AG09319 (cell line): ENCODE data around the gene SPDEF.

Source experiments
- DNase-seq: peaks from one replicate; pipeline ENCODE4 v3.0.0-alpha.2; 2010; ENCODE audit warnings: low read depth; ENCODE audit errors: extremely low read depth
- TF ChIP-seq, protein P1 (sequence below): IDR thresholded peaks from 2 replicates; pipeline ENCODE4 v1.5.1; 2011; ENCODE audit warnings: low read depth, mild to moderate bottlenecking, inconsistent platforms, low read length, moderate library complexity

Gene SPDEF

DNA sequence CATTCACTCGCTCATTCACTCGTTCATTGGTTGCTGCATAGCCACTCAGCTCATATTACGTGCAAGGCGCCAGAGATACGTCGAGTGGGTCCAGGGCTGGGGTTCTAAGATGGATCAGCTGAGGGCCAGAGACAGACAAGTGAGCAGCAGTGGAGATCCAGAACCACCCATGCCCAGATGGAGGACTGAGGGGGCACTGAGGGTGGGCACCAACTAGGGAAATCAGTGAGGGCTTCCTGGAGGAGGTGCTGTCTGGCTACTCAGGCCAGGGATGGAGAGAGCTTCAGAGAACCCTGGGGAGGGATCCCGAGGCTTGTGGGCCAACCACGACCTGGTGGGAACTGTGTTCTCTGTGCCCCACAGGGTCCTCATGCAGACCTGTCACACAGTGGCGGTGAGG is 364 bp upstream of the SPDEF start:
- DNase-seq, result no peak
- TF ChIP-seq, protein P1, sequence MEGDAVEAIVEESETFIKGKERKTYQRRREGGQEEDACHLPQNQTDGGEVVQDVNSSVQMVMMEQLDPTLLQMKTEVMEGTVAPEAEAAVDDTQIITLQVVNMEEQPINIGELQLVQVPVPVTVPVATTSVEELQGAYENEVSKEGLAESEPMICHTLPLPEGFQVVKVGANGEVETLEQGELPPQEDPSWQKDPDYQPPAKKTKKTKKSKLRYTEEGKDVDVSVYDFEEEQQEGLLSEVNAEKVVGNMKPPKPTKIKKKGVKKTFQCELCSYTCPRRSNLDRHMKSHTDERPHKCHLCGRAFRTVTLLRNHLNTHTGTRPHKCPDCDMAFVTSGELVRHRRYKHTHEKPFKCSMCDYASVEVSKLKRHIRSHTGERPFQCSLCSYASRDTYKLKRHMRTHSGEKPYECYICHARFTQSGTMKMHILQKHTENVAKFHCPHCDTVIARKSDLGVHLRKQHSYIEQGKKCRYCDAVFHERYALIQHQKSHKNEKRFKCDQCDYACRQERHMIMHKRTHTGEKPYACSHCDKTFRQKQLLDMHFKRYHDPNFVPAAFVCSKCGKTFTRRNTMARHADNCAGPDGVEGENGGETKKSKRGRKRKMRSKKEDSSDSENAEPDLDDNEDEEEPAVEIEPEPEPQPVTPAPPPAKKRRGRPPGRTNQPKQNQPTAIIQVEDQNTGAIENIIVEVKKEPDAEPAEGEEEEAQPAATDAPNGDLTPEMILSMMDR, result no peak

DNA sequence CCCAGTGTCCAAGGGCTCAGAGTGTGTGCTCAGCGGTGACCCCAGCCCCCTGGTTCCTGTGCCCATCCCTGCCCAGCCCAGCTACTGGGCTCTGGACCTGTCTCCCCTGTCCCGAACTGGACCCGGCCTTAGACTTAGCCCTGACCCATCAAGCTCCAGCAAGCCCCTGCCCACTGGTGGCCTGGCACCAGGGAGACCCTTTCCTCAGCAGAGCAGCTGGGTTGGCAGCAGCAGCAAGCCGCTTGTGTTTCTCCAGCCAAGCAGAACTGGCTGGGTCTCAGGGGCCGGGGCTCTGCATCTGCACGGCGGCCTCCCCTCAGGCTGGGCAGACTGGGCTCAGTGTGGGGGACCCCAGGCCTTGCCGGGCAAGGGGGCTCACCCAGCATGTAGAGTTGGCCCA is 801 bp downstream of the SPDEF start:
- TF ChIP-seq, protein P1, result no peak
- DNase-seq, result no peak

DNA sequence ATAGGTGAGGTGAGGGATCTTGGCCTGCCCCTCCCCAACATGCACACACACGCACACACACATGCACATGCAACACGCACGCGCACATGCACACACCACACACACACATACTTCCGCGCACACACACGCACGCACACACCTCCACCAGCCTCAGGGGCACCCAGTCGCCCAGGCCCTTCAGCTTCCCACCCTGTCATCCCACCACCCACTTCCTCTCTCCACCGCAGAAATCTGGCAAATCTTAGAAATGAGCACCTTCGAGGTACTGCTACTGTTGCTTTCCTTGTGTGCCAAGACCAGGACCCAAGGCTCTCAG is 1.2 kb downstream of the SPDEF start:
- TF ChIP-seq, protein P1, result no peak
- no peak for DNase-seq

DNA sequence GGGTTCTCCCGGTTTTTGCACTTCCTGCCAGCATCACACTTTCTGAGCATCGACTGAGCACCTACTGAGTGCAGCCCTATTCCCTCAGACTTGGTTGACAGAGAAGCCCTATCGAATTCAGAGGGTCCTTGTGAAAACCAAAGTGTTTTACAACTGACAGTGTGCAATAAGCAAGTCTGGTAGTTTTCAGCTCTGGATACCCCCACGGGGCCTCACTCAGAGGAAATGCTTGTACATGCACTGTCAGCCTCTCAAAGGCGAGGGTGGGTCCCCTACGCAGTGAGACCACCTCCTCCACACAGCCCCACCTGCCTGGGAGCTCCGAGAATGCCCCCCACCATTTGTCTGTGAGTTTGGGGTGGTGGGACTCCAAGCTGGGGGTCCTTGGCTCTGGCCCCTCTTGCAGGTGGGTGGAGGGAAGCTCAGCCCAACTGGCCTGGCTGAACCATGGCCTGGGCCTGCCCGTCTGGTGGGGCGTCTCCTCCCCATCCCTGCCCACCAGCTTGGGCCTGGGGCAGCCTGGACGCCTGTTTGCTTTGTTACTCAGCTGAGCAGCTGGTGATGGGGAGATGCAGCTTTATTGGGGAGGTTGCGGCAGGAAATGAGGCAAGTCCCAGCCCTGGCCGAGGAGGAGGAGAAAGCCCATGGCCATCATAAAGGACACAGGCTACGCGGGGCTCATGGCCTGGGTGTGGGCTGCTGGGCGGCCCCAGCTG is 1.7 kb downstream of the SPDEF start:
- DNase-seq, result no peak
- TF ChIP-seq, protein P1, result no peak

DNA sequence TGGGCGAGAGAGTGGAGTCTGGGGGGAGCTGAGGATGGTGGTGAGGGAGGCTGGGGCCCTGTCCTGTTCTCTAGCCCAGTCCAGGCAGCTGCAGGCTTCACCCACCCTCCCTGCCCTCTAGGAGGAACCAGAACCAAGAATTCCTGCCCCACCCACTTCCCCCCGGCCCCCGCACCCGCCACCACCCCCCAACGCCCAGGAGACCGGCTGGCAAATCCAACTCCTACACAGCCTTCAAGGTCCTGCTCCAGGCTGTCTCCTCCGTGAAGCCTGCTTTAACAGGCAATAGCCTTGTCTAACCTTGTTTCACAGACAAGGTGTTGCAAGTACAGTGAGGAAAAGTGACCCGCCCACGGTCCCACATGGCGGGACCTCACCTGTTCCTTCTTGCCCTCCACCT is 2.4 kb downstream of the SPDEF start:
- TF ChIP-seq, protein P1, result no peak
- no peak for DNase-seq

DNA sequence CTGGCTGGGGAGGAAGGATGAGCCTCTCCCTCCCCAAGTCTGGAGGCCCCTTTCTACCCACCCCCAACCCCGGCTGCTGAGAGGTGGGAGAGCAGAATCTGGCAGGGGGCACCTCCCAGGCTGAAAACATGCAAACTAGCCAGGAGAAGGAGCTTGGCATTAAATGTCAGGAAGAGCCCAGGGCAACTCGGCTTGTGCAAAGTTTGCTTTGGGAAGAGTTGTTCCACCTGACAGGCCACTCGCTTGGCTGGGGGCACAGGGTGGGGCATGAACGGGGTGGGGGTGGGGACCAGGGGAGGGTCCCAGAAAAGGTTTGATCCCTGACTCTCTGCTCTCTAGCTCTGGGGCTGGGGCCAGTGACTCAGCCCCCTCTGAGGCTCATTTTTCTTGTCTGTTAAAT is 3.0 kb downstream of the SPDEF start:
- TF ChIP-seq, protein P1, result no peak
- DNase-seq, result no peak

DNA sequence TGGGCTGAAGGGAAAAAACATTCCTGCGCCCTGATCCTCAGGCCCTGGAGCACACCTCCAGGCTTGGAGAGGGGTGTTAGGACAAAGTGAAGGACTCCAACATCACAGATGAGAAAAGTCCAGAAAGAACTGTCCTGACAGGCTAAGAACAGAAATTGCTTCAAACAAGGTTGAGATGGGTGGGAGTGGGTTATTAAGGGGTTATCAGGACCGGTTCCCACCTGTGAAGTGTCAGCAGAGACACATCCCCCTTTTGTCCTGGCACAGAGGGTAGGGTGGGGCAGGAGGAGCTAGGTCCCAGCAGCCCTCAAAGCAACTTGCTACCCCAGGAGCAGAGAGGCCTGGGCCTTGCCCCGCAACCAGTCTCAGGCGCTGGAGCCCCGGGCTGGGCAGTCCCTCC is 3.5 kb downstream of the SPDEF start:
- TF ChIP-seq, protein P1, result no peak
- DNase-seq, result no peak
